ENCODE measurements around the gene DCAF11. TPM values are rescaled to one million over a fixed set of nuclear protein-coding genes. Genes with fewer than 3 reads are reported as not detected.

The DCAF11 gene
- total and polyA plus RNA-seq, 2 of the 13 experiments (the other 11 are each of a cell fraction or from before 2014, with no cell fraction given): 150 to 257 TPM

DNA sequence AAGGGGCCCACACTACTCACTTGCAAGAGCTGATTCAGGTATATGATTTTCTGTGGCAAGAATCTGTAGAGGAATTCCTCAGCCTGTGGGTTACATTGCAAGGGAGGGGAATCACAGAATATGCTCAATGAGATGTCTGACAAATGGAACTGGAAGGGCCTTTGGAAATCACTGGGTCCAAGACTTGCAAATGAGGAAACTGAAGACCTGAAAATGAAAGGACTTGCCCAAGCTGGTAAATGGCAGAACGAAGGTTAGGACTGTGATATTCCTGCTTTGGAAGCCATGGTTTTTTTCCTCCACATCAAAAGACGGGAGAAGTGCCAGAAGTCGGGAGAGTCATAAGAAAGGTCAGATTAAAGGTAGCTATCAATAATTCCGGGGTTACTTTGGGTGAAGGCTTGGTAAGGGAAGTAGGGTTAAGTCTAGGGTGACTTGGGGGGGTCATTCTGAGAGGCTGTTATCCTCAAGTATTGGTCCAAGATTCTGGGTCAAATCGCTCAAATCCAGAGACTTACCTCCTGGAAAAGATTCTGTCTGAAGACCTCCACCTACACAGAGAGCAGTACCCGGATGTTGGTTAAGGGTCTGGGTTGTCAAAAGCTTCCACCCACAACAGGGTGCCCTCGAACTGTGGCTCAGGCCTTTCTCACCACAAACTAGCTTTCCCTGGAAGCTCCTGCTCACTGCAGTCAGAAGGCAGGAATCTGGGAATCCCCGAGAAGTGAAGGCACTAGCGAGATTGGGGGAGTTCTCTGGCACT is 31.3 kb downstream of the DCAF11 start (continued):
- TF ChIP-seq KDM5A (IDR thresholded peaks at IDR 0.05; ENCODE audit: borderline replicate concordance, low read length) (no peak), KDM4B (CRISPR knock-in tag; IDR thresholded peaks at IDR 0.05) (no peak), ELF1 (CRISPR knock-in tag; IDR thresholded peaks at IDR 0.05) (no peak), KLF11 (CRISPR knock-in tag; IDR thresholded peaks at IDR 0.05) (no peak), MBNL3 (CRISPR knock-in tag; conservative IDR thresholded peaks at IDR 0.05) (no peak), TAF15 (IDR thresholded peaks at IDR 0.05; ENCODE audit: low read depth, low read length, poor library complexity, severe bottlenecking) (no peak), ZNF317 (CRISPR knock-in tag; IDR thresholded peaks at IDR 0.05) (no peak), ZNF225 (CRISPR knock-in tag; IDR thresholded peaks at IDR 0.05) (no peak)
- TF ChIP-seq, protein P1, sequence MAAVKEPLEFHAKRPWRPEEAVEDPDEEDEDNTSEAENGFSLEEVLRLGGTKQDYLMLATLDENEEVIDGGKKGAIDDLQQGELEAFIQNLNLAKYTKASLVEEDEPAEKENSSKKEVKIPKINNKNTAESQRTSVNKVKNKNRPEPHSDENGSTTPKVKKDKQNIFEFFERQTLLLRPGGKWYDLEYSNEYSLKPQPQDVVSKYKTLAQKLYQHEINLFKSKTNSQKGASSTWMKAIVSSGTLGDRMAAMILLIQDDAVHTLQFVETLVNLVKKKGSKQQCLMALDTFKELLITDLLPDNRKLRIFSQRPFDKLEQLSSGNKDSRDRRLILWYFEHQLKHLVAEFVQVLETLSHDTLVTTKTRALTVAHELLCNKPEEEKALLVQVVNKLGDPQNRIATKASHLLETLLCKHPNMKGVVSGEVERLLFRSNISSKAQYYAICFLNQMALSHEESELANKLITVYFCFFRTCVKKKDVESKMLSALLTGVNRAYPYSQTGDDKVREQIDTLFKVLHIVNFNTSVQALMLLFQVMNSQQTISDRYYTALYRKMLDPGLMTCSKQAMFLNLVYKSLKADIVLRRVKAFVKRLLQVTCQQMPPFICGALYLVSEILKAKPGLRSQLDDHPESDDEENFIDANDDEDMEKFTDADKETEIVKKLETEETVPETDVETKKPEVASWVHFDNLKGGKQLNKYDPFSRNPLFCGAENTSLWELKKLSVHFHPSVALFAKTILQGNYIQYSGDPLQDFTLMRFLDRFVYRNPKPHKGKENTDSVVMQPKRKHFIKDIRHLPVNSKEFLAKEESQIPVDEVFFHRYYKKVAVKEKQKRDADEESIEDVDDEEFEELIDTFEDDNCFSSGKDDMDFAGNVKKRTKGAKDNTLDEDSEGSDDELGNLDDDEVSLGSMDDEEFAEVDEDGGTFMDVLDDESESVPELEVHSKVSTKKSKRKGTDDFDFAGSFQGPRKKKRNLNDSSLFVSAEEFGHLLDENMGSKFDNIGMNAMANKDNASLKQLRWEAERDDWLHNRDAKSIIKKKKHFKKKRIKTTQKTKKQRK (IDR thresholded peaks at IDR 0.05; ENCODE audit: low read length): no peak
- TF ChIP-seq, protein P2, sequence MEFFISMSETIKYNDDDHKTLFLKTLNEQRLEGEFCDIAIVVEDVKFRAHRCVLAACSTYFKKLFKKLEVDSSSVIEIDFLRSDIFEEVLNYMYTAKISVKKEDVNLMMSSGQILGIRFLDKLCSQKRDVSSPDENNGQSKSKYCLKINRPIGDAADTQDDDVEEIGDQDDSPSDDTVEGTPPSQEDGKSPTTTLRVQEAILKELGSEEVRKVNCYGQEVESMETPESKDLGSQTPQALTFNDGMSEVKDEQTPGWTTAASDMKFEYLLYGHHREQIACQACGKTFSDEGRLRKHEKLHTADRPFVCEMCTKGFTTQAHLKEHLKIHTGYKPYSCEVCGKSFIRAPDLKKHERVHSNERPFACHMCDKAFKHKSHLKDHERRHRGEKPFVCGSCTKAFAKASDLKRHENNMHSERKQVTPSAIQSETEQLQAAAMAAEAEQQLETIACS (CRISPR knock-in tag; IDR thresholded peaks at IDR 0.05): no peak
- TF ChIP-seq, protein P3, sequence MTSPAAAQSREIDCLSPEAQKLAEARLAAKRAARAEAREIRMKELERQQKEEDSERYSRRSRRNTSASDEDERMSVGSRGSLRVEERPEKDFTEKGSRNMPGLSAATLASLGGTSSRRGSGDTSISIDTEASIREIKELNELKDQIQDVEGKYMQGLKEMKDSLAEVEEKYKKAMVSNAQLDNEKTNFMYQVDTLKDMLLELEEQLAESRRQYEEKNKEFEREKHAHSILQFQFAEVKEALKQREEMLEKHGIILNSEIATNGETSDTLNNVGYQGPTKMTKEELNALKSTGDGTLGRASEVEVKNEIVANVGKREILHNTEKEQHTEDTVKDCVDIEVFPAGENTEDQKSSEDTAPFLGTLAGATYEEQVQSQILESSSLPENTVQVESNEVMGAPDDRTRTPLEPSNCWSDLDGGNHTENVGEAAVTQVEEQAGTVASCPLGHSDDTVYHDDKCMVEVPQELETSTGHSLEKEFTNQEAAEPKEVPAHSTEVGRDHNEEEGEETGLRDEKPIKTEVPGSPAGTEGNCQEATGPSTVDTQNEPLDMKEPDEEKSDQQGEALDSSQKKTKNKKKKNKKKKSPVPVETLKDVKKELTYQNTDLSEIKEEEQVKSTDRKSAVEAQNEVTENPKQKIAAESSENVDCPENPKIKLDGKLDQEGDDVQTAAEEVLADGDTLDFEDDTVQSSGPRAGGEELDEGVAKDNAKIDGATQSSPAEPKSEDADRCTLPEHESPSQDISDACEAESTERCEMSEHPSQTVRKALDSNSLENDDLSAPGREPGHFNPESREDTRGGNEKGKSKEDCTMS (CRISPR knock-in tag; conservative IDR thresholded peaks at IDR 0.05): no peak
